Fibroblast of the aortic adventitia (primary cell): ENCODE results near the gene KRT73. TPM values are rescaled to one million over a fixed set of nuclear protein-coding genes. Genes with fewer than 3 reads are reported as not detected.

ENCODE experiments used
- DNase-seq: peaks from one replicate; pipeline ENCODE4 v3.0.0-alpha.2; 2010; ENCODE audit warnings: low read depth
- H3K4me3 ChIP-seq: 2 replicates; pipeline ENCODE4 v1.5.1; 2011; ENCODE audit warnings: low read depth, mild to moderate bottlenecking, control low read depth, low read length, moderate library complexity
- CTCF ChIP-seq: IDR thresholded peaks from 2 replicates; pipeline ENCODE4 v1.5.1; 2011; ENCODE audit warnings: mild to moderate bottlenecking, low read length, control low read depth, inconsistent platforms; ENCODE audit not compliant: insufficient read depth
- total RNA-seq: library from RNA; depleted of rRNA; stranded (reverse); fragments of >200 nt; gene quantifications from 2 replicates; pipeline ENCODE4 v1.2.3, GENCODE V29; 2012; ENCODE audit warnings: low replicate concordance

Gene KRT73
- total RNA-seq, 1 donor: not detected

GRCh38 chr12:52612431-52613383 is 5.7 kb downstream of the KRT73 start:
- no peak for TF ChIP-seq CTCF
- DNase-seq: no peak
- H3K4me3 ChIP-seq: no peak overlapping the region

GRCh38 chr12:52611080-52611468 is 7.3 kb downstream of the KRT73 start:
- no peak for DNase-seq
- TF ChIP-seq CTCF: no peak
- no peak overlapping the region for H3K4me3 ChIP-seq

- no peak for DNase-seq
- TF ChIP-seq CTCF: no peak
- H3K4me3 ChIP-seq: no peak overlapping the region
Measured at GRCh38 chr12:52608826-52609630, 9.3 kb downstream of the KRT73 start.

GRCh38 chr12:52608161-52608560 is 10.2 kb downstream of the KRT73 start:
- no peak for TF ChIP-seq CTCF
- no peak for DNase-seq
- H3K4me3 ChIP-seq: no peak overlapping the region

GRCh38 chr12:52607314-52607713 is 11.0 kb downstream of the KRT73 start:
- TF ChIP-seq CTCF: no peak
- no peak overlapping the region for H3K4me3 ChIP-seq
- DNase-seq: no peak

- TF ChIP-seq CTCF: no peak
- DNase-seq: no peak
Measured at GRCh38 chr12:52606581-52607218, 11.7 kb downstream of the KRT73 start.

More at GRCh38 chr12:52606581-52607218, 11.7 kb downstream of the KRT73 start:
- no peak overlapping the region for H3K4me3 ChIP-seq
